Fibroblast of the aortic adventitia (primary cell): ENCODE results near the gene RIN1. TPM values are rescaled to one million over a fixed set of nuclear protein-coding genes. Genes with fewer than 3 reads are reported as not detected.

Experiments
- DNase-seq: peaks from one replicate; pipeline ENCODE4 v3.0.0-alpha.2; 2010; ENCODE audit warnings: low read depth
- H3K4me3 ChIP-seq: 2 replicates; pipeline ENCODE4 v1.5.1; 2011; ENCODE audit warnings: low read depth, mild to moderate bottlenecking, control low read depth, low read length, moderate library complexity
- CTCF ChIP-seq: IDR thresholded peaks from 2 replicates; pipeline ENCODE4 v1.5.1; 2011; ENCODE audit warnings: mild to moderate bottlenecking, low read length, control low read depth, inconsistent platforms; ENCODE audit not compliant: insufficient read depth
- total RNA-seq: library from RNA; depleted of rRNA; stranded (reverse); fragments of >200 nt; gene quantifications from 2 replicates; pipeline ENCODE4 v1.2.3, GENCODE V29; 2012; ENCODE audit warnings: low replicate concordance

RIN1 gene
- total RNA-seq, 1 donor = 45.3 TPM

- no peak for DNase-seq
- H3K4me3 ChIP-seq = no peak overlapping the region
- no peak for TF ChIP-seq CTCF
Measured at GRCh38 chr11:66318600-66318970, 17.6 kb downstream of the RIN1 start.

- peak; percentile 95 for DNase-seq
- TF ChIP-seq CTCF = no peak
- H3K4me3 ChIP-seq = peak overlapping the region; percentile 37
Measured at GRCh38 chr11:66317723-66318599, 18.3 kb downstream of the RIN1 start.

GRCh38 chr11:66317322-66317722 lies 18.9 kb downstream of the RIN1 start:
- peak; percentile 72 for DNase-seq
- peak overlapping the region; percentile 42 for H3K4me3 ChIP-seq
- no peak for TF ChIP-seq CTCF

- TF ChIP-seq CTCF = no peak
- peak within 1 kb of the TSS; percentile 98 for H3K4me3 ChIP-seq
- DNase-seq = peak; percentile 83
Measured at GRCh38 chr11:66316849-66317251, 19.4 kb downstream of the RIN1 start, which contains the start of gene CD248. TSS of gene CD248 (minus strand) at chr11:66317044. CDS start at chr11:66317027, 17 bp downstream.

- DNase-seq = no peak
- peak overlapping the region; percentile 98 for H3K4me3 ChIP-seq
- TF ChIP-seq CTCF = no peak
Measured at GRCh38 chr11:66315921-66316811, 20.1 kb downstream of the RIN1 start.

- no peak for TF ChIP-seq CTCF
- DNase-seq = no peak
- H3K4me3 ChIP-seq = peak overlapping the region; percentile 98
Measured at GRCh38 chr11:66315498-66315885, 20.7 kb downstream of the RIN1 start.
